Astrocyte of the spinal cord (primary cell): ENCODE results near the gene SGMS1.

Source experiments
- DNase-seq: peaks from one replicate; pipeline ENCODE4 v3.0.0; 2011; ENCODE audit warnings: low read depth, low spot score
- H3K4me3 ChIP-seq: 2 replicates; pipeline ENCODE4 v1.5.1; 2011; ENCODE audit warnings: low read depth, mild to moderate bottlenecking, low read length, moderate library complexity
- in situ Hi-C: cut with HindIII; loops from 2 replicates; pipeline ENCODE4 v1.10.0; 2017; ENCODE audit warnings: low sequenced_read_pairs
- TF ChIP-seq, protein P1 (sequence below): IDR thresholded peaks from 2 replicates; pipeline ENCODE4 v1.5.1; 2012; ENCODE audit warnings: low read depth, mild to moderate bottlenecking, low read length, inconsistent platforms

Gene SGMS1

DNA sequence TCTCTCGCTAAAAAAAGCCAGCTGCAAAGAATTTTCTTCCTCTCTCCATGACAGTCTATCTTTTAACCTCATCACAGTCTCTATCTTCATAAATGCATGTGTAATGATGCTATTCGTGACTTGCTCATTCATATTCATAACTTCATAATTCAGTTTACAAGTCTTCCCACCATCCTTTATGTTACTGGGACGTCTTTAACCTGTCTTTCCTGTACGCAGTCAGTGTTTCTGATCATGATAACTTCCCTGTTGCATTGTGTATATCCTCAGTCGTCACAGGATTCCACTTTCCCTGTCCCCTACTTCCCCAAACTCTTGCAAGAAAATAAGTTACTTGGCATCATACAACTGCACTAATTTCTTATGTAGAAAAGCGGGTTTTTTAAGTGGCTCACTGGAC is 206.9 kb downstream of the SGMS1 start:
- TF ChIP-seq, protein P1, sequence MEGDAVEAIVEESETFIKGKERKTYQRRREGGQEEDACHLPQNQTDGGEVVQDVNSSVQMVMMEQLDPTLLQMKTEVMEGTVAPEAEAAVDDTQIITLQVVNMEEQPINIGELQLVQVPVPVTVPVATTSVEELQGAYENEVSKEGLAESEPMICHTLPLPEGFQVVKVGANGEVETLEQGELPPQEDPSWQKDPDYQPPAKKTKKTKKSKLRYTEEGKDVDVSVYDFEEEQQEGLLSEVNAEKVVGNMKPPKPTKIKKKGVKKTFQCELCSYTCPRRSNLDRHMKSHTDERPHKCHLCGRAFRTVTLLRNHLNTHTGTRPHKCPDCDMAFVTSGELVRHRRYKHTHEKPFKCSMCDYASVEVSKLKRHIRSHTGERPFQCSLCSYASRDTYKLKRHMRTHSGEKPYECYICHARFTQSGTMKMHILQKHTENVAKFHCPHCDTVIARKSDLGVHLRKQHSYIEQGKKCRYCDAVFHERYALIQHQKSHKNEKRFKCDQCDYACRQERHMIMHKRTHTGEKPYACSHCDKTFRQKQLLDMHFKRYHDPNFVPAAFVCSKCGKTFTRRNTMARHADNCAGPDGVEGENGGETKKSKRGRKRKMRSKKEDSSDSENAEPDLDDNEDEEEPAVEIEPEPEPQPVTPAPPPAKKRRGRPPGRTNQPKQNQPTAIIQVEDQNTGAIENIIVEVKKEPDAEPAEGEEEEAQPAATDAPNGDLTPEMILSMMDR, result no peak
- H3K4me3 ChIP-seq, result peak overlapping the region; percentile 77
- in situ Hi-C loops, result no loop called here
- DNase-seq, result no peak

DNA sequence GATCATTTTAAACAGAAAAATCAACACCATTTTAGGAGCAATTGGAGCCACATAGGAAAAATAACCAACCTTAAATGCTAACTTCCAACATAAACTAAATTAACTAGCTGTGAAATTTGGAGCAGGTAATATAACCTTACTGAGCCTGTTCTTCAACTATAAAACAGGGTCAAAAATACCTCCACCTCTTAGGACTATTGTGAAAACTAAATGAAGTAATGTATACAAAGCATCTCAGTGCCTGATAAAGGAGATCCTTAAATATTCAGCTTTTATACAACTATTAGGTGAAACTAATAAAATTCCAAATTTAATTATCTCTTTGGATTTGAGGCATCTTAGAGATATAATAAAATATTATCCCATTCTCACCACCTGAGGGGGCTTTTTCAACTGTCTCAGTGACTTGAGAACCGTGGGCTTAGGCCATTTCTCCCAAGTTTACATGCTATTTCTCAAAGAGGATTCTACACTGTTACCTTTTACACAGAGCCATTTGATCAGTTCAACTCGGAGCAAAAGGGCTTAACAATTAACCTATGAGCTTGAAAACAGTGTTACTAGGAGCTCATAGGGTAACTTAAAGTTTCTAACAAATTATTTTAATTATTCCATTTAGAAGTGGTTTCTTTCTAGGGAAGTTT is 207.5 kb downstream of the SGMS1 start:
- TF ChIP-seq, protein P1, result no peak
- DNase-seq, result no peak
- in situ Hi-C loops, result no loop called here
- H3K4me3 ChIP-seq, result no peak overlapping the region

DNA sequence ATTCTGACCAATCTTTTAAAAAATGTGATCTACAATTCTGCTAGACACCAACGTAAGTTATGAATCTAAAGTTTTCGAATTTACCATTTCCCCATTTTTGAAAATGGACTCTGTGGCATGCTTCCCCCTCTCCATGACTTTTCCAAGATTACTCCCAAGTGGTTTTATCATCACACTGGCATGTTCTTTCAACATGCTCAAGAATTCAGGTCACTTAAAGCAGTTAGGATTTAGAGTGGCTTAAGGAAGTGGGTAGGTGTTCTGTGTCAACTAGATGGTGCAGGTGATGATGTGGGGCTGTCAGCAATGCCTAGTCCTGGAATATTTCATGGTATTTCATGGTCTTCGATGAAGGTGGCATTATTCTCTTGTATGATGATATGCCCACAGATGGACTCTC is 208.5 kb downstream of the SGMS1 start:
- TF ChIP-seq, protein P1, result no peak
- H3K4me3 ChIP-seq, result no peak overlapping the region
- no peak for DNase-seq
- in situ Hi-C loops, result no loop called here

GRCh38 chr10:50410066-50410811 is 213.5 kb downstream of the SGMS1 start:
- in situ Hi-C loops, result no loop called here
- peak; percentile 48 for DNase-seq
- TF ChIP-seq, protein P1, result no peak
- H3K4me3 ChIP-seq, result no peak overlapping the region

- DNase-seq, result no peak
- TF ChIP-seq, protein P1, result no peak
- no peak overlapping the region for H3K4me3 ChIP-seq
- in situ Hi-C loops, result no loop called here
These were observed 216.5 kb downstream of the SGMS1 start for GRCh38 chr10:50407076-50407801.

GRCh38 chr10:50406457-50407070 is 217.2 kb downstream of the SGMS1 start:
- DNase-seq, result no peak
- TF ChIP-seq, protein P1, result no peak
- no peak overlapping the region for H3K4me3 ChIP-seq
- in situ Hi-C loops, result no loop called here
